B cell (primary cell): Measurements from ENCODE around the gene FGA. TPM values are rescaled to one million over a fixed set of nuclear protein-coding genes. Genes with fewer than 3 reads are reported as not detected.

Source experiments
- ATAC-seq: fragments of 200-7000 bp; cut with Tn5 transposase; one replicate; pipeline ENCODE4 v1.10.0; 2021; ENCODE audit warnings: low read depth, mild to moderate bottlenecking, moderate number of reproducible peaks, moderate library complexity
- CTCF ChIA-PET: fragments of 350-600 bp; sonication (Branson Sonifier 250); formaldehyde crosslinking; loops from one replicate; lab custom pipeline; 2021; ENCODE audit warnings: antibody characterized with exemption, inconsistent platforms; lab: Charles Lee
- POLR2A ChIA-PET: fragments of 350-600 bp; sonication (Branson Sonifier 250); formaldehyde crosslinking; loops from one replicate; lab custom pipeline; 2021; ENCODE audit warnings: antibody characterized with exemption; lab: Charles Lee
- DNase-seq: peaks from one replicate; pipeline ENCODE4 v3.0.0; 2013
- H2AFZ ChIP-seq: 2 replicates; pipeline ENCODE4 v1.6.1; 2012; ENCODE audit warnings: mild to moderate bottlenecking, low read depth, low read length; ENCODE audit not compliant: insufficient read depth, poor library complexity, severe bottlenecking
- H3K27ac ChIP-seq, 2 donors: 1 replicate in 1 of 2; 2 replicates in 1 of 2; pipeline ENCODE4 v1.5.1; 2012 to 2013; ENCODE audit warnings: low read length in 2 of 2, mild to moderate bottlenecking in 2 of 2, moderate library complexity in 1 of 2
- H3K27me3 ChIP-seq, 4 experiments: fragments of 200-600 bp in 1 of 4; sonication (generic) in 1 of 4; replicated peaks in 1 of 4; 1 replicate in 2 of 4; 2 replicates in 2 of 4; pipeline versions ENCODE4 v1.6.1 to v1.7.0; 2013 to 2016; ENCODE audit warnings: low read length in 3 of 4, mild to moderate bottlenecking in 2 of 4, mixed read lengths in 1 of 4, moderate library complexity in 1 of 4; ENCODE audit not compliant: insufficient read depth in 4 of 4, control insufficient read depth in 3 of 4; ENCODE audit errors: control extremely low read depth in 1 of 4
- H3K36me3 ChIP-seq, 2 experiments: replicated peaks in 1 of 2; 1 replicate in 1 of 2; 2 replicates in 1 of 2; pipeline versions ENCODE4 v1.6.1 to v1.7.1; 2013; ENCODE audit warnings: low read length in 1 of 2; ENCODE audit not compliant: insufficient read depth in 2 of 2, control insufficient read depth in 1 of 2; ENCODE audit errors: control extremely low read depth in 1 of 2, extremely low read depth in 1 of 2
- H3K4me1 ChIP-seq, 2 donors: fragments of 200-600 bp in 1 of 2; sonication (generic) in 1 of 2; 1 replicate in 1 of 2; 2 replicates in 1 of 2; pipeline versions ENCODE4 v1.5.1 to v1.6.1; 2013 to 2017; ENCODE audit warnings: low read length in 2 of 2; ENCODE audit not compliant: control insufficient read depth in 2 of 2, insufficient read depth in 2 of 2
- H3K4me2 ChIP-seq: replicated peaks from 2 replicates; pipeline ENCODE3; 2012; ENCODE audit warnings: mild to moderate bottlenecking, low read depth, low read length; ENCODE audit not compliant: poor library complexity, severe bottlenecking
- H3K4me3 ChIP-seq, 5 experiments: fragments of 200-600 bp in 1 of 5; sonication (generic) in 1 of 5; 1 replicate in 3 of 5; 2 replicates in 2 of 5; pipeline versions ENCODE4 v1.5.1 to v1.7.0; 2011 to 2016; ENCODE audit warnings: low read length in 4 of 5, mild to moderate bottlenecking in 4 of 5, low read depth in 2 of 5, control low read depth in 1 of 5, moderate library complexity in 1 of 5; ENCODE audit not compliant: insufficient read depth in 1 of 5; ENCODE audit errors: control extremely low read depth in 1 of 5, extremely low read depth in 1 of 5
- H3K79me2 ChIP-seq: fragments of 200-600 bp; sonication (generic); one replicate; pipeline ENCODE4 v1.6.0; 2016; ENCODE audit warnings: low read length; ENCODE audit not compliant: control insufficient read depth, insufficient read depth
- H3K9ac ChIP-seq: fragments of 200-600 bp; sonication (generic); 2 replicates; pipeline ENCODE4 v1.6.1; 2017; ENCODE audit warnings: mild to moderate bottlenecking, low read length, moderate library complexity
- H3K9me3 ChIP-seq, 3 donors: one replicate each; pipeline versions ENCODE4 v1.6.1 to v1.7.1; 2013; ENCODE audit warnings: low read length in 2 of 3; ENCODE audit not compliant: control insufficient read depth in 2 of 3, insufficient read depth in 1 of 3; ENCODE audit errors: control extremely low read depth in 1 of 3
- H4K20me1 ChIP-seq: 2 replicates; pipeline ENCODE4 v1.6.0; 2012; ENCODE audit warnings: mild to moderate bottlenecking, low read length; ENCODE audit not compliant: insufficient read depth, control insufficient read depth, poor library complexity, severe bottlenecking
- H3K27ac Mint-ChIP-seq: one replicate; pipeline ENCODE4 v1.8.0; 2021; ENCODE audit warnings: mixed read lengths
- H3K27me3 Mint-ChIP-seq: one replicate; pipeline ENCODE4 v1.8.0; 2021; ENCODE audit warnings: mixed read lengths
- H3K4me1 Mint-ChIP-seq: one replicate; pipeline ENCODE4 v1.8.0; 2021; ENCODE audit warnings: mixed read lengths
- H3K4me3 Mint-ChIP-seq: one replicate; pipeline ENCODE4 v1.8.0; 2021; ENCODE audit warnings: mixed read lengths
- H3K9me3 Mint-ChIP-seq: one replicate; pipeline ENCODE4 v1.8.0; 2022; ENCODE audit warnings: mixed read lengths; ENCODE audit not compliant: insufficient read depth
- EZH2 ChIP-seq: IDR thresholded peaks from 2 replicates; pipeline ENCODE4 v1.6.1; 2012; ENCODE audit warnings: borderline replicate concordance, low read depth, mild to moderate bottlenecking, moderate library complexity, low read length; ENCODE audit not compliant: insufficient read depth, poor library complexity, severe bottlenecking
- WGBS: methylation state at CpG from one replicate; pipeline ENCODE4 v1.1.5; 2013; ENCODE audit warnings: missing lambda C conversion rate; ENCODE audit not compliant: insufficient coverage; 5-methylcytosine and 5-hydroxymethylcytosine counted together
- intact Hi-C: fragments of 100-400 bp; cut with micrococcal nuclease; formaldehyde crosslinking; loops from one replicate; pipeline ENCODE4 v1.10.0; 2022
- polyA plus RNA-seq: library from polyadenylated mRNA; depleted of rRNA; stranded (reverse); fragments of >200 nt; gene quantifications from 2 replicates; pipeline ENCODE4 v1.2.3, GENCODE V29; 2012
- total RNA-seq, 2 donors: library from RNA; stranded (reverse); fragments of 120-200 nt in 1 of 2; gene quantifications; 1 replicate in 1 of 2; 2 replicates in 1 of 2; pipeline versions ENCODE4 v1.2.3 to v1.2.4, GENCODE V29; 2013 to 2022
- TF ChIP-seq, protein P1 (sequence below): fragments of 200-600 bp; IDR thresholded peaks from one replicate; pipeline ENCODE4 v1.8.0; 2022; ENCODE audit warnings: antibody characterized with exemption, mild to moderate bottlenecking

The FGA gene
- total and polyA plus RNA-seq, 2 donors (not counting 1 experiment from before 2014, with no cell fraction given) = not detected

DNA sequence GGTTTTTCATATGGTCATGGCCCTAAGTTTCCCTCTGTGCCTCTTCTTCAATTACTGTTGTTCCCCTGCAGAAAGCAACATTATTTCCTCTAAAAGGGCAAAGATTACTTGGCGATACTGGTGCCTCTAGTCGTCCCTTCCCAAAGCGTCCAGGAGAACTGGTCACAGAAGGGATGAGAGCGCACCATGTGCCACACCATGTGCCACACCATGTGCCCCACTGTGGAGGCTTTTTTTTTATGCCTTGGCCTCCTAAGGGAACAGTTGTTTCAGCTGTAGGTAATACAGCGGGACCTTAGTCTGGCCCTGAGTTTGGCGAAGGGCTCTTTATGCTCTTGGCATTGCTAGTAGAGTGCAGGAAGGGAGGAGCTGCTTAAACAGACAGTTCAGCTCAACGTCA, 33.5 kb upstream of the FGA start:
- POLR2A ChIA-PET = no interaction called here
- CTCF ChIA-PET = interaction anchor here (0.9 to 13.8 kb wide), 7 partner anchors 9 to 294 kb away, joined by 3 to 357 read pairs (median 4); partner anchors contain the start of genes FGB and PLRG1
- DNase-seq = no peak
- no peaks in the 10 kb centered on the region for H3K9me3 Mint-ChIP-seq
- H3K4me1 Mint-ChIP-seq = peaks cover 2% of the 10 kb centered on the region
- no peak for TF ChIP-seq EZH2
- TF ChIP-seq, protein P1, sequence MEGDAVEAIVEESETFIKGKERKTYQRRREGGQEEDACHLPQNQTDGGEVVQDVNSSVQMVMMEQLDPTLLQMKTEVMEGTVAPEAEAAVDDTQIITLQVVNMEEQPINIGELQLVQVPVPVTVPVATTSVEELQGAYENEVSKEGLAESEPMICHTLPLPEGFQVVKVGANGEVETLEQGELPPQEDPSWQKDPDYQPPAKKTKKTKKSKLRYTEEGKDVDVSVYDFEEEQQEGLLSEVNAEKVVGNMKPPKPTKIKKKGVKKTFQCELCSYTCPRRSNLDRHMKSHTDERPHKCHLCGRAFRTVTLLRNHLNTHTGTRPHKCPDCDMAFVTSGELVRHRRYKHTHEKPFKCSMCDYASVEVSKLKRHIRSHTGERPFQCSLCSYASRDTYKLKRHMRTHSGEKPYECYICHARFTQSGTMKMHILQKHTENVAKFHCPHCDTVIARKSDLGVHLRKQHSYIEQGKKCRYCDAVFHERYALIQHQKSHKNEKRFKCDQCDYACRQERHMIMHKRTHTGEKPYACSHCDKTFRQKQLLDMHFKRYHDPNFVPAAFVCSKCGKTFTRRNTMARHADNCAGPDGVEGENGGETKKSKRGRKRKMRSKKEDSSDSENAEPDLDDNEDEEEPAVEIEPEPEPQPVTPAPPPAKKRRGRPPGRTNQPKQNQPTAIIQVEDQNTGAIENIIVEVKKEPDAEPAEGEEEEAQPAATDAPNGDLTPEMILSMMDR = no peak
- Histone ChIP-seq H3K27ac (no peak overlapping the region), H3K79me2 (no peaks in the 10 kb centered on the region), H2AFZ (no peak overlapping the region), H3K27me3 (peaks cover 0 to 23% (median 17%) of the 10 kb centered on the region in 4 experiments), H3K9ac (no peak overlapping the region), H3K4me2 (no peak overlapping the region), H3K9me3 (no peaks in the 10 kb centered on the region), H3K36me3 (no peaks in the 10 kb centered on the region), H3K4me1 (peaks cover 9 to 13% of the 10 kb centered on the region in 2 donors), H3K4me3 (no peak overlapping the region), H4K20me1 (no peaks in the 10 kb centered on the region)
- intact Hi-C loops = loop anchor here (10.0 kb wide), 1 partner anchor 1331 kb away; the partner anchor contains the start of gene CTSO
- no peak overlapping the region for H3K27ac Mint-ChIP-seq
- peaks cover 15% of the 10 kb centered on the region for H3K27me3 Mint-ChIP-seq
- no peak overlapping the region for H3K4me3 Mint-ChIP-seq
- ATAC-seq = no peak
- WGBS = 94% methylated on average over 7 of the region's 7 CpGs

DNA sequence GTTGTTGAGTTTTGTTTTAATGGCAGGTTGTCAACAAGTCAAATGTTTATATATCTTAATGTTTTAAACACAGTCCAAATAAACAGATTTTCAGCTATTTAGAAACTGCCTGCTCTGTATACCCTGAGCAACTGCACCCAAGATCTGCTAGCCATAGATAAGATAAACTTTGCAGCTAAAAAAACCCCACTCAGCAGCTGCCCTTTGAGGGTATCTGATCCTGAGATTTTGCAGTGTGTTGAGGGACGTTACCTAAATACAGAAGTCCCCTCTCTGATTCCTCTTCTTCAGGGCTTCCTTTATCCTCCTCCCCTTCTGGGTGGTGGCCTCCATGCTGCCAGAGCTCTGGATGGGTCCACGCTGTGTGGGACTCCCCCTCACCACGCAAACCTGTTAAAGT, 32.9 kb upstream of the FGA start:
- no peak overlapping the region for H3K4me3 Mint-ChIP-seq
- no peak overlapping the region for H3K9ac ChIP-seq
- H3K4me1 ChIP-seq = peaks cover 9 to 13% of the 10 kb centered on the region in 2 donors
- POLR2A ChIA-PET = no interaction called here
- H3K9me3 ChIP-seq = no peaks in the 10 kb centered on the region
- no peak overlapping the region for H2AFZ ChIP-seq
- CTCF ChIA-PET = interaction anchor here (0.9 to 13.8 kb wide), 10 partner anchors 9 to 293 kb away, joined by 3 to 357 read pairs (median 4); partner anchors contain the start of genes FGB and PLRG1
- H3K4me1 Mint-ChIP-seq = peaks cover 5% of the 10 kb centered on the region
- no peak overlapping the region for H3K27ac ChIP-seq
- no peak overlapping the region for H3K4me2 ChIP-seq
- H3K4me3 ChIP-seq = no peak overlapping the region
- no peak for ATAC-seq
- TF ChIP-seq, protein P1 = no peak
- TF ChIP-seq EZH2 = no peak
- peaks cover 0 to 18% (median 14%) of the 10 kb centered on the region in 4 experiments for H3K27me3 ChIP-seq
- H3K9me3 Mint-ChIP-seq = no peaks in the 10 kb centered on the region
- WGBS = 75% methylated on average over 2 of the region's 3 CpGs
- no peaks in the 10 kb centered on the region for H3K79me2 ChIP-seq
- no peak for DNase-seq
- intact Hi-C loops = loop anchor here (10.0 kb wide), 1 partner anchor 1331 kb away; the partner anchor contains the start of gene CTSO
- H4K20me1 ChIP-seq = no peaks in the 10 kb centered on the region
- H3K27ac Mint-ChIP-seq = no peak overlapping the region
- H3K27me3 Mint-ChIP-seq = peaks cover 15% of the 10 kb centered on the region
- no peaks in the 10 kb centered on the region for H3K36me3 ChIP-seq
